ENCODE results near the gene SLIT1.
A peak's percentile ranks its signal among the peaks of the same experiment; 100 is the strongest.

SLIT1 gene

GRCh38 chr10:97000487-97001182 is 185.1 kb downstream of the SLIT1 start:
- no peak for DNase-seq
- Histone ChIP-seq H3K27ac (ENCODE audit: low read length, poor library complexity, severe bottlenecking) (no peak overlapping the region), H4K8ac (ENCODE audit: low read length) (no peak overlapping the region), H3K9ac (ENCODE audit: low read length) (no peak overlapping the region), H4K91ac (ENCODE audit: low read length) (no peak overlapping the region), H3K79me1 (replicated peaks; ENCODE audit: low read length, poor library complexity, severe bottlenecking) (no peaks in the 10 kb centered on the region), H3K23ac (ENCODE audit: low read length in 2 of 2) (no peak overlapping the region), H2BK15ac (ENCODE audit: low read depth, poor library complexity, severe bottlenecking) (no peak overlapping the region), H3K27me3 (ENCODE audit: control insufficient read depth in 1 of 2, insufficient read depth in 1 of 2, low read length in 2 of 2) (peaks cover 4 to 5% of the 10 kb centered on the region in 2 experiments), H3K4me3 (ENCODE audit: insufficient read depth in 1 of 2, low read depth in 1 of 2, low read length in 2 of 2) (no peak overlapping the region), H2BK120ac (ENCODE audit: low read depth, low read length) (no peak overlapping the region), H2AK5ac (ENCODE audit: low read length, severe bottlenecking) (no peak overlapping the region), H3K18ac (ENCODE audit: low read depth in 1 of 2, low read length in 2 of 2) (no peak overlapping the region), H3K14ac (ENCODE audit: low read length in 2 of 2) (no peak overlapping the region), H3K9me3 (ENCODE audit: control insufficient read depth, low read length) (no peaks in the 10 kb centered on the region), H3K36me3 (ENCODE audit: control insufficient read depth in 1 of 2, insufficient read depth in 2 of 2, low read depth in 1 of 2, low read length in 2 of 2) (peaks cover 0 to 9% of the 10 kb centered on the region in 2 experiments), H3K4me2 (ENCODE audit: low read length, poor library complexity, severe bottlenecking) (no peak overlapping the region), H3K4me1 (ENCODE audit: control insufficient read depth, insufficient read depth, low read depth, low read length) (peaks cover 24% of the 10 kb centered on the region), H2AFZ (ENCODE audit: low read depth, low read length) (no peak overlapping the region), H3K4ac (ENCODE audit: low read depth in 1 of 2, low read length in 2 of 2) (no peak overlapping the region), H2BK5ac (ENCODE audit: low read depth, low read length, poor library complexity, severe bottlenecking) (no peak overlapping the region), H2BK12ac (ENCODE audit: low read length in 2 of 2) (no peak overlapping the region)
- WGBS, result 83% methylated on average over 25 of the region's 25 CpGs

- H2AFZ ChIP-seq (ENCODE audit: low read depth, low read length), result no peak overlapping the region
- DNase-seq, result no peak
- no peak overlapping the region for H4K8ac ChIP-seq (ENCODE audit: low read length)
- H2BK15ac ChIP-seq (ENCODE audit: low read depth, poor library complexity, severe bottlenecking), result no peak overlapping the region
- no peak overlapping the region for H4K91ac ChIP-seq (ENCODE audit: low read length)
- H3K27me3 ChIP-seq (ENCODE audit: control insufficient read depth in 1 of 2, insufficient read depth in 1 of 2, low read length in 2 of 2), result peaks cover under 1% of the 10 kb centered on the region in 2 experiments
- H3K18ac ChIP-seq (ENCODE audit: low read depth in 1 of 2, low read length in 2 of 2), result no peak overlapping the region
- H3K9me3 ChIP-seq (ENCODE audit: control insufficient read depth, low read length), result no peaks in the 10 kb centered on the region
- H2AK5ac ChIP-seq (ENCODE audit: low read length, severe bottlenecking), result peak overlapping the region; percentile 24
- no peak overlapping the region for H3K23ac ChIP-seq (ENCODE audit: low read length in 2 of 2)
- no peaks in the 10 kb centered on the region for H3K79me1 ChIP-seq (replicated peaks; ENCODE audit: low read length, poor library complexity, severe bottlenecking)
- H2BK120ac ChIP-seq (ENCODE audit: low read depth, low read length), result no peak overlapping the region
- H3K9ac ChIP-seq (ENCODE audit: low read length), result no peak overlapping the region
- H3K36me3 ChIP-seq (ENCODE audit: control insufficient read depth in 1 of 2, insufficient read depth in 2 of 2, low read depth in 1 of 2, low read length in 2 of 2), result peaks cover 0 to 9% of the 10 kb centered on the region in 2 experiments
- H3K4me3 ChIP-seq (ENCODE audit: insufficient read depth in 1 of 2, low read depth in 1 of 2, low read length in 2 of 2), result no peak overlapping the region
- H3K14ac ChIP-seq (ENCODE audit: low read length in 2 of 2), result no peak overlapping the region
- no peak overlapping the region for H2BK12ac ChIP-seq (ENCODE audit: low read length in 2 of 2)
- H2BK5ac ChIP-seq (ENCODE audit: low read depth, low read length, poor library complexity, severe bottlenecking), result no peak overlapping the region
- no peak overlapping the region for H3K4me2 ChIP-seq (ENCODE audit: low read length, poor library complexity, severe bottlenecking)
- H3K4ac ChIP-seq (ENCODE audit: low read depth in 1 of 2, low read length in 2 of 2), result no peak overlapping the region
- H3K27ac ChIP-seq (ENCODE audit: low read length, poor library complexity, severe bottlenecking), result no peak overlapping the region
- 97% methylated on average over 4 of the region's 4 CpGs for WGBS
- peaks cover 24% of the 10 kb centered on the region for H3K4me1 ChIP-seq (ENCODE audit: control insufficient read depth, insufficient read depth, low read depth, low read length)
Observed at GRCh38 chr10:96999987-97000386, 185.8 kb downstream of the SLIT1 start.

- Histone ChIP-seq H3K79me1 (replicated peaks; ENCODE audit: low read length, poor library complexity, severe bottlenecking) (no peaks in the 10 kb centered on the region), H2AFZ (ENCODE audit: low read depth, low read length) (no peak overlapping the region), H3K4me1 (ENCODE audit: control insufficient read depth, insufficient read depth, low read depth, low read length) (peaks cover 24% of the 10 kb centered on the region), H3K14ac (ENCODE audit: low read length in 2 of 2) (no peak overlapping the region), H3K36me3 (ENCODE audit: control insufficient read depth in 1 of 2, insufficient read depth in 2 of 2, low read depth in 1 of 2, low read length in 2 of 2) (peaks cover 0 to 9% of the 10 kb centered on the region in 2 experiments), H3K27ac (ENCODE audit: low read length, poor library complexity, severe bottlenecking) (no peak overlapping the region), H2BK12ac (ENCODE audit: low read length in 2 of 2) (no peak overlapping the region), H2BK15ac (ENCODE audit: low read depth, poor library complexity, severe bottlenecking) (no peak overlapping the region), H3K23ac (ENCODE audit: low read length in 2 of 2) (no peak overlapping the region), H3K18ac (ENCODE audit: low read depth in 1 of 2, low read length in 2 of 2) (no peak overlapping the region), H3K9me3 (ENCODE audit: control insufficient read depth, low read length) (no peaks in the 10 kb centered on the region), H2AK5ac (ENCODE audit: low read length, severe bottlenecking) (peak overlapping the region; percentile 68), H4K8ac (ENCODE audit: low read length) (no peak overlapping the region), H3K4me2 (ENCODE audit: low read length, poor library complexity, severe bottlenecking) (no peak overlapping the region), H3K4me3 (ENCODE audit: insufficient read depth in 1 of 2, low read depth in 1 of 2, low read length in 2 of 2) (no peak overlapping the region), H3K4ac (ENCODE audit: low read depth in 1 of 2, low read length in 2 of 2) (no peak overlapping the region), H2BK5ac (ENCODE audit: low read depth, low read length, poor library complexity, severe bottlenecking) (no peak overlapping the region), H4K91ac (ENCODE audit: low read length) (no peak overlapping the region), H3K27me3 (ENCODE audit: control insufficient read depth in 1 of 2, insufficient read depth in 1 of 2, low read length in 2 of 2) (no peaks in the 10 kb centered on the region), H2BK120ac (ENCODE audit: low read depth, low read length) (no peak overlapping the region), H3K9ac (ENCODE audit: low read length) (no peak overlapping the region)
- WGBS, result 87% methylated on average over 4 of the region's 4 CpGs
- DNase-seq, result no peak
Observed at GRCh38 chr10:96999337-96999736, 186.4 kb downstream of the SLIT1 start.

- H4K91ac ChIP-seq (ENCODE audit: low read length), result no peak overlapping the region
- 89% methylated on average over 14 of the region's 14 CpGs for WGBS
- peak; percentile 57 for DNase-seq
- no peak overlapping the region for H2AFZ ChIP-seq (ENCODE audit: low read depth, low read length)
- H3K9me3 ChIP-seq (ENCODE audit: control insufficient read depth, low read length), result no peaks in the 10 kb centered on the region
- H2BK12ac ChIP-seq (ENCODE audit: low read length in 2 of 2), result no peak overlapping the region
- H3K4me1 ChIP-seq (ENCODE audit: control insufficient read depth, insufficient read depth, low read depth, low read length), result peaks cover 24% of the 10 kb centered on the region
- peaks cover 2% of the 10 kb centered on the region for H3K79me1 ChIP-seq (replicated peaks; ENCODE audit: low read length, poor library complexity, severe bottlenecking)
- no peak overlapping the region for H3K27ac ChIP-seq (ENCODE audit: low read length, poor library complexity, severe bottlenecking)
- no peak overlapping the region for H2BK15ac ChIP-seq (ENCODE audit: low read depth, poor library complexity, severe bottlenecking)
- no peak overlapping the region for H3K4me3 ChIP-seq (ENCODE audit: insufficient read depth in 1 of 2, low read depth in 1 of 2, low read length in 2 of 2)
- no peaks in the 10 kb centered on the region for H3K27me3 ChIP-seq (ENCODE audit: control insufficient read depth in 1 of 2, insufficient read depth in 1 of 2, low read length in 2 of 2)
- H3K14ac ChIP-seq (ENCODE audit: low read length in 2 of 2), result no peak overlapping the region
- no peak overlapping the region for H3K9ac ChIP-seq (ENCODE audit: low read length)
- H2AK5ac ChIP-seq (ENCODE audit: low read length, severe bottlenecking), result no peak overlapping the region
- H3K4ac ChIP-seq (ENCODE audit: low read depth in 1 of 2, low read length in 2 of 2), result no peak overlapping the region
- H3K18ac ChIP-seq (ENCODE audit: low read depth in 1 of 2, low read length in 2 of 2), result no peak overlapping the region
- no peak overlapping the region for H2BK5ac ChIP-seq (ENCODE audit: low read depth, low read length, poor library complexity, severe bottlenecking)
- H3K36me3 ChIP-seq (ENCODE audit: control insufficient read depth in 1 of 2, insufficient read depth in 2 of 2, low read depth in 1 of 2, low read length in 2 of 2), result peaks cover 0 to 9% of the 10 kb centered on the region in 2 experiments
- H3K23ac ChIP-seq (ENCODE audit: low read length in 2 of 2), result no peak overlapping the region
- H2BK120ac ChIP-seq (ENCODE audit: low read depth, low read length), result no peak overlapping the region
- no peak overlapping the region for H4K8ac ChIP-seq (ENCODE audit: low read length)
- no peak overlapping the region for H3K4me2 ChIP-seq (ENCODE audit: low read length, poor library complexity, severe bottlenecking)
Observed at GRCh38 chr10:96998329-96998888, 187.3 kb downstream of the SLIT1 start.

Data from mesenchymal stem cell (in vitro differentiated cells and primary cell).